Testis (tissue), 2 donors: ENCODE data around the gene ANXA4.

Experiments
- POLR2A ChIP-seq: fragments of 450-650 bp; IDR thresholded peaks from one replicate; pipeline ENCODE4 v1.6.1; 2017; ENCODE audit warnings: antibody characterized with exemption, mild to moderate bottlenecking, moderate library complexity
- TF ChIP-seq, protein P1 (sequence below), 3 experiments: fragments of 450-650 bp in 2 of 3; fragments of 200-600 bp in 1 of 3; sonication (generic) in 1 of 3; IDR thresholded peaks; one replicate each; pipeline ENCODE4 v1.5.1; 2016 to 2019; ENCODE audit warnings: antibody characterized with exemption in 3 of 3, mild to moderate bottlenecking in 2 of 3, moderate library complexity in 1 of 3

DNA sequence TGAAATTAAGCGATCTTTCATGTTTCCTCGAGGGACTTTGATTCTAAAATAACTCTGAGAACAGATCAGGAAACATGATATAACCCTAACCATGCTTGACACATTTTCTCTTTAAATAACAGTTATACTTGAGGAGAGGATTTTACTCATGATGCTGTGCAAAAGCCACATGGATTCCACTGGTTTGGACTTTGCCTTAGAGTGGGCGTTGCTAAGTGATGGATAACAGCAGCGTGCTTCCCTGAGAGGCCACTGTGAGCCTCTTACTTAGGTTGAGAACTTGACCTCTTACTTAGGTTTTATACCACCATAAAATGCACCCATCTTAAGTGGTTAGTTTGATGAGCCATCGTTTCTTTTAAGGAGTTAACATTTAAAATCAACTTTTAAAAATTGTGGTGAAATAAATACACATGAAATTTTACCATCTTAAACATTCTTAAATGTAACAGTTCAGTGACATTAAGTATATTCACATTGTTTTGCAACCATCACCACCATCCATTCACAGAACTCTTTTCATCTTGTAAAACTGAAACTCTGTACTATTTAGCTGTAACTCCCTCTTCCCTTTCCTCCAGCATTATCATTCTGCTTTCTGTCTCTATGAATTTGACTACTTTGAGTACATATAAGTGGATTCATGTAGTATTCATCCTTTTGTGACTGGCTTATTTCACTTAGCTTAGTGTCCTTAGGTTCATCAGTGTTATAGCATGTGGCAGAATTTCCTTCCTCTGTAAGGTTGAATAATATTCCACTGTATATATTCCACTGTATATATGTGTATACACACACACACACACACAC lies 22.6 kb downstream of the ANXA4 start:
- TF ChIP-seq, protein P1, sequence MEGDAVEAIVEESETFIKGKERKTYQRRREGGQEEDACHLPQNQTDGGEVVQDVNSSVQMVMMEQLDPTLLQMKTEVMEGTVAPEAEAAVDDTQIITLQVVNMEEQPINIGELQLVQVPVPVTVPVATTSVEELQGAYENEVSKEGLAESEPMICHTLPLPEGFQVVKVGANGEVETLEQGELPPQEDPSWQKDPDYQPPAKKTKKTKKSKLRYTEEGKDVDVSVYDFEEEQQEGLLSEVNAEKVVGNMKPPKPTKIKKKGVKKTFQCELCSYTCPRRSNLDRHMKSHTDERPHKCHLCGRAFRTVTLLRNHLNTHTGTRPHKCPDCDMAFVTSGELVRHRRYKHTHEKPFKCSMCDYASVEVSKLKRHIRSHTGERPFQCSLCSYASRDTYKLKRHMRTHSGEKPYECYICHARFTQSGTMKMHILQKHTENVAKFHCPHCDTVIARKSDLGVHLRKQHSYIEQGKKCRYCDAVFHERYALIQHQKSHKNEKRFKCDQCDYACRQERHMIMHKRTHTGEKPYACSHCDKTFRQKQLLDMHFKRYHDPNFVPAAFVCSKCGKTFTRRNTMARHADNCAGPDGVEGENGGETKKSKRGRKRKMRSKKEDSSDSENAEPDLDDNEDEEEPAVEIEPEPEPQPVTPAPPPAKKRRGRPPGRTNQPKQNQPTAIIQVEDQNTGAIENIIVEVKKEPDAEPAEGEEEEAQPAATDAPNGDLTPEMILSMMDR (IDR thresholded peaks at IDR 0.05): no peak
- TF ChIP-seq POLR2A: no peak
